ENCODE measurements around the gene UBD. TPM values are rescaled to one million over a fixed set of nuclear protein-coding genes. Genes with fewer than 3 reads are reported as not detected.

Gene UBD
- polyA plus RNA-seq, 2 of the 4 experiments (the other 2 are of a cell fraction): 0.19 to 0.41 TPM

GRCh38 chr6:29577544-29577943, 18.0 kb upstream of the UBD start:
- H3K4me3 ChIP-seq: no peak overlapping the region
- no peaks in the 10 kb centered on the region for H3K4me1 ChIP-seq
- POLR2A ChIA-PET: no interaction called here
- CTCF ChIA-PET: no interaction called here
- TF ChIP-seq NR3C1 (IDR thresholded peaks at IDR 0.05) (no peak), CBX2 (IDR thresholded peaks at IDR 0.05; ENCODE audit: borderline replicate concordance, low read depth) (no peak), BHLHE40 (IDR thresholded peaks at IDR 0.05; ENCODE audit: low read depth, low read length) (no peak), CEBPB (IDR thresholded peaks at IDR 0.05) (no peak), SREBF2 (IDR thresholded peaks at IDR 0.05) (no peak), EP300 (IDR thresholded peaks at IDR 0.05) (no peak), RAD21 (conservative IDR thresholded peaks at IDR 0.05 in 1 of 2, IDR thresholded peaks at IDR 0.05 in 1 of 2) (no peak), HOXB5 (CRISPR knock-in tag; IDR thresholded peaks at IDR 0.05) (no peak), HEYL (CRISPR knock-in tag; IDR thresholded peaks at IDR 0.05) (no peak), RFX5 (IDR thresholded peaks at IDR 0.05) (no peak), MAX (IDR thresholded peaks at IDR 0.05) (no peak), MAZ (IDR thresholded peaks at IDR 0.05; ENCODE audit: borderline replicate concordance, low read depth, low read length) (no peak), FOSB (CRISPR knock-in tag; IDR thresholded peaks at IDR 0.05) (no peak), HOXB13 (CRISPR knock-in tag; IDR thresholded peaks at IDR 0.05; ENCODE audit: low read depth) (no peak), MYC (IDR thresholded peaks at IDR 0.05; ENCODE audit: borderline replicate concordance, low read length) (no peak), HDAC2 (IDR thresholded peaks at IDR 0.05) (no peak), ZFP36 (IDR thresholded peaks at IDR 0.05; ENCODE audit: borderline replicate concordance, partially characterized antibody) (no peak)
- ATAC-seq (no peak), DNase-seq (ENCODE audit: low read depth in 1 of 2, low spot score in 1 of 2) (no peak), FAIRE-seq (no peak)
- 49% methylated on average over 6 of the region's 7 CpGs for WGBS (ENCODE audit: missing lambda C conversion rate)
- H3K27ac ChIP-seq: no peak overlapping the region
- no peaks in the 10 kb centered on the region for H3K9me3 ChIP-seq
- no peak overlapping the region for H3K4me2 ChIP-seq

GRCh38 chr6:29576056-29576455, 16.5 kb upstream of the UBD start:
- TF ChIP-seq RNF2 (IDR thresholded peaks at IDR 0.05; ENCODE audit: borderline replicate concordance, low read depth) (no peak), CEBPB (IDR thresholded peaks at IDR 0.05) (no peak), EHF (CRISPR knock-in tag; IDR thresholded peaks at IDR 0.05) (no peak), E2F6 (IDR thresholded peaks at IDR 0.05; ENCODE audit: borderline replicate concordance, low read depth) (no peak), CHD2 (IDR thresholded peaks at IDR 0.05; ENCODE audit: low read length, partially characterized antibody) (no peak), RARB (CRISPR knock-in tag; IDR thresholded peaks at IDR 0.05) (no peak), CHD4 (IDR thresholded peaks at IDR 0.05; ENCODE audit: borderline replicate concordance) (no peak), KDM5A (IDR thresholded peaks at IDR 0.05) (no peak), HES2 (IDR thresholded peaks at IDR 0.05) (no peak), CBX2 (IDR thresholded peaks at IDR 0.05; ENCODE audit: borderline replicate concordance, low read depth) (no peak), EHMT2 (IDR thresholded peaks at IDR 0.05; ENCODE audit: low read depth) (no peak), FOSB (CRISPR knock-in tag; IDR thresholded peaks at IDR 0.05) (no peak), MAX (IDR thresholded peaks at IDR 0.05) (no peak), PBX3 (IDR thresholded peaks at IDR 0.05) (no peak), HOXB13 (CRISPR knock-in tag; IDR thresholded peaks at IDR 0.05; ENCODE audit: low read depth) (no peak), ESRRA (IDR thresholded peaks at IDR 0.05; ENCODE audit: borderline replicate concordance, low read length) (no peak), RAD21 (conservative IDR thresholded peaks at IDR 0.05 in 1 of 2, IDR thresholded peaks at IDR 0.05 in 1 of 2) (no peak), BHLHE40 (IDR thresholded peaks at IDR 0.05; ENCODE audit: low read depth, low read length) (no peak), HDAC2 (IDR thresholded peaks at IDR 0.05) (no peak)
- Histone ChIP-seq H3K27ac (no peak overlapping the region), H3K9me3 (no peaks in the 10 kb centered on the region), H3K4me2 (no peak overlapping the region), H3K4me1 (no peaks in the 10 kb centered on the region), H3K4me3 (no peak overlapping the region)
- ATAC-seq (no peak), FAIRE-seq (no peak), DNase-seq (ENCODE audit: low read depth in 1 of 2, low spot score in 1 of 2) (no peak)
- ChIA-PET CTCF (no interaction called here), POLR2A (no interaction called here)

Measured in A549 (cell line).